Smooth muscle cell (in vitro differentiated cells): ENCODE measurements around the gene SLC25A13. TPM values are rescaled to one million over a fixed set of nuclear protein-coding genes. Genes with fewer than 3 reads are reported as not detected.

ENCODE experiments used
- DNase-seq: peaks from one replicate; lab custom pipeline; 2025; ENCODE audit not compliant: unreplicated experiment; lab: John Stamatoyannopoulos, UW
- H2AFZ ChIP-seq: fragments of 200-600 bp; sonication (generic); 2 replicates; pipeline ENCODE4 v1.6.0; 2016; ENCODE audit warnings: antibody characterized with exemption, low read depth, mild to moderate bottlenecking
- H3F3A ChIP-seq: fragments of 200-600 bp; sonication (generic); 2 replicates; pipeline ENCODE4 v1.6.0; 2017; ENCODE audit warnings: antibody characterized with exemption, low read depth
- H3K27ac ChIP-seq: fragments of 200-600 bp; sonication (generic); 2 replicates; pipeline ENCODE4 v1.5.1; 2016; ENCODE audit warnings: low read depth, mild to moderate bottlenecking
- H3K27me3 ChIP-seq: fragments of 200-600 bp; sonication (generic); 2 replicates; pipeline ENCODE4 v1.6.1; 2016; ENCODE audit warnings: low read depth, mild to moderate bottlenecking
- H3K36me3 ChIP-seq: fragments of 200-600 bp; sonication (generic); 2 replicates; pipeline ENCODE4 v1.5.1; 2016; ENCODE audit warnings: low read depth
- H3K4me1 ChIP-seq: fragments of 200-600 bp; sonication (generic); 2 replicates; pipeline ENCODE4 v1.5.1; 2016; ENCODE audit warnings: low read depth
- H3K4me2 ChIP-seq: fragments of 200-600 bp; sonication (generic); 2 replicates; pipeline ENCODE4 v1.6.0; 2016; ENCODE audit warnings: mild to moderate bottlenecking
- H3K4me3 ChIP-seq: fragments of 200-600 bp; sonication (generic); 2 replicates; pipeline ENCODE4 v1.5.1; 2016; ENCODE audit warnings: mild to moderate bottlenecking
- H3K79me2 ChIP-seq: fragments of 200-600 bp; sonication (generic); 2 replicates; pipeline ENCODE4 v1.6.0; 2016; ENCODE audit warnings: low read depth, mild to moderate bottlenecking
- H3K9ac ChIP-seq: fragments of 200-600 bp; sonication (generic); 2 replicates; pipeline ENCODE4 v1.6.0; 2016; ENCODE audit warnings: low read depth
- H3K9me3 ChIP-seq: fragments of 200-600 bp; sonication (generic); replicated peaks from 2 replicates; pipeline ENCODE4 v1.5.1; 2016; ENCODE audit warnings: low read depth
- H4K20me1 ChIP-seq: fragments of 200-600 bp; sonication (generic); 2 replicates; pipeline ENCODE4 v1.6.0; 2016; ENCODE audit warnings: low read depth
- CTCF ChIP-seq: fragments of 200-600 bp; sonication (generic); IDR thresholded peaks from 2 replicates; pipeline ENCODE4 v1.5.1; 2017; ENCODE audit warnings: borderline replicate concordance, mild to moderate bottlenecking, antibody characterized with exemption; ENCODE audit not compliant: insufficient read depth, poor library complexity, severe bottlenecking
- WGBS: methylation state at CpG from one replicate; pipeline ENCODE4 v1.1.7; 2016; ENCODE audit warnings: low lambda C conversion rate; 5-methylcytosine and 5-hydroxymethylcytosine counted together
- polyA plus RNA-seq: library from polyadenylated mRNA; unstranded; fragments of >200 nt; fragmentation: Nextera tagmentation; extraction: Ambion mirVana; gene quantifications from 2 replicates; pipeline ENCODE4 v1.2.1, GENCODE V29; 2016
- total RNA-seq: library from RNA; depleted of rRNA; stranded (reverse); fragments of >200 nt; gene quantifications from 2 replicates; pipeline ENCODE4 v1.2.3, GENCODE V29; 2014

SLC25A13 gene
- total and polyA plus RNA-seq, 2 experiments from 2014 or later, result 28.0 to 48.2 TPM

GRCh38 chr7:96347471-96347870 is 25.6 kb upstream of the SLC25A13 start:
- H3K4me2 ChIP-seq, result no peak overlapping the region
- H3K27me3 ChIP-seq, result no peaks in the 10 kb centered on the region
- DNase-seq, result no peak
- no peak overlapping the region for H3K4me3 ChIP-seq
- no peaks in the 10 kb centered on the region for H3K9me3 ChIP-seq
- H3K27ac ChIP-seq, result no peak overlapping the region
- 93% methylated on average over 2 of the region's 2 CpGs for WGBS
- no peaks in the 10 kb centered on the region for H3K4me1 ChIP-seq
- no peaks in the 10 kb centered on the region for H4K20me1 ChIP-seq
- H3K9ac ChIP-seq, result no peak overlapping the region
- H3F3A ChIP-seq, result no peaks in the 10 kb centered on the region
- H2AFZ ChIP-seq, result no peak overlapping the region
- no peak for TF ChIP-seq CTCF
- no peaks in the 10 kb centered on the region for H3K79me2 ChIP-seq
- no peaks in the 10 kb centered on the region for H3K36me3 ChIP-seq

- no peak for DNase-seq
- H4K20me1 ChIP-seq, result no peaks in the 10 kb centered on the region
- H2AFZ ChIP-seq, result no peak overlapping the region
- H3K27me3 ChIP-seq, result peaks cover 3% of the 10 kb centered on the region
- whole genome bisulfite sequencing, result 58% methylated on average over 5 of the region's 5 CpGs
- H3K4me3 ChIP-seq, result no peak overlapping the region
- no peak overlapping the region for H3K4me2 ChIP-seq
- no peaks in the 10 kb centered on the region for H3K36me3 ChIP-seq
- no peak overlapping the region for H3K27ac ChIP-seq
- TF ChIP-seq CTCF, result no peak
- no peak overlapping the region for H3K9ac ChIP-seq
- H3K79me2 ChIP-seq, result no peaks in the 10 kb centered on the region
- no peaks in the 10 kb centered on the region for H3K9me3 ChIP-seq
- H3F3A ChIP-seq, result no peaks in the 10 kb centered on the region
- H3K4me1 ChIP-seq, result no peaks in the 10 kb centered on the region
Measured at GRCh38 chr7:96346293-96346953, 24.5 kb upstream of the SLC25A13 start.

DNA sequence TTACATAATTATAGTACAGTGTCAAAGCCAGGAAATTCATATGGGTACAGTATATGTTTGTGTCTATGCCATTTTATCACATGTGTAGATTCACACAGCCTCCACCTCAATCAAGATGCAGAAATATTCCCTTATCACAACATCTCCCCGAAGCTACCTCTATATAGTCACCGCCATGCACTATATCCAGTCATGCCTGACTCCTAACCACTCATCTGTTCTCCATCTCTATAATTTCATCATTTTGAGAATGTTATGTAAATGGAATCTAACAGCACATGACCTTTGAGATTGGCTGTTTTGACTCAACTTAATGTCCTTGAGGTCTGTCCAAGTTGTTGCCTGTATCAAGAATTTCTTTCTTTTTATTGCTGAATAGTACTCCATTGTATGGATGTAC is 22.3 kb upstream of the SLC25A13 start:
- Histone ChIP-seq H3K4me2 (no peak overlapping the region), H3K79me2 (no peaks in the 10 kb centered on the region), H3K36me3 (no peaks in the 10 kb centered on the region), H3K9me3 (no peaks in the 10 kb centered on the region), H3K4me1 (no peaks in the 10 kb centered on the region), H2AFZ (no peak overlapping the region), H3K27ac (no peak overlapping the region), H3K27me3 (peaks cover 7% of the 10 kb centered on the region), H3K4me3 (no peak overlapping the region), H4K20me1 (no peaks in the 10 kb centered on the region), H3F3A (no peaks in the 10 kb centered on the region), H3K9ac (no peak overlapping the region)
- DNase-seq, result no peak
- TF ChIP-seq CTCF, result no peak
- WGBS, result 98% methylated on average over 2 of the region's 2 CpGs

DNA sequence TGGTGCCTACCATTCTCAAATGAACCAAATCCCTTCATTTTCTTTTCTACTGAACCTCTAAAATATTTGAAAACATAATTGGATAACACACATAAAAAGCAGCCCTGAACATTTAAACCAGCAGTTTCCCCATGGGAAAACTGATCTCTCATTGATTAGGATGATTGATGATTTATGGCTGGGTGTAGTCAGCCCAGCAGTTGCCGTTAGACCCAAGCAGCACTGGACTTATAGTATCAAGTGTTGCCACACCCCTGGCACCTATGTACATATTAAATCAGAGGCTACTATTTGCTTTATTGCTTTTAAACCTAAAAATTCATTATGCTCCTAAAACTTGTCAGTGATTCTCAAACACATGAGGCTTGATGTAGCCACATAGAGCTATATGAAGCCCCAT is 20.2 kb upstream of the SLC25A13 start:
- Histone ChIP-seq H4K20me1 (no peaks in the 10 kb centered on the region), H3K9ac (no peak overlapping the region), H2AFZ (no peak overlapping the region), H3K4me1 (no peaks in the 10 kb centered on the region), H3K4me2 (no peak overlapping the region), H3F3A (no peaks in the 10 kb centered on the region), H3K9me3 (no peaks in the 10 kb centered on the region), H3K36me3 (no peaks in the 10 kb centered on the region), H3K27me3 (peaks cover 7% of the 10 kb centered on the region), H3K79me2 (no peaks in the 10 kb centered on the region), H3K4me3 (no peak overlapping the region), H3K27ac (no peak overlapping the region)
- no peak for DNase-seq
- no peak for TF ChIP-seq CTCF
- 86% methylated on average over 1 of the region's 1 CpG for whole genome bisulfite sequencing
